ENCODE results near the gene PDYN.

PDYN gene

GRCh38 chr20:1952737-1953530 lies 40.9 kb downstream of the PDYN start:
- Histone ChIP-seq H3K4me1 (ENCODE audit: insufficient read depth, low read length) (no peaks in the 10 kb centered on the region), H3K27ac (ENCODE audit: low read length) (no peak overlapping the region), H3K27me3 (ENCODE audit: insufficient read depth, low read length, poor library complexity) (peaks cover 13% of the 10 kb centered on the region), H3K79me2 (ENCODE audit: insufficient read depth, low read length) (no peaks in the 10 kb centered on the region), H3K4me2 (ENCODE audit: insufficient read depth, low read length) (no peak overlapping the region), H4K20me1 (ENCODE audit: insufficient read depth, low read length) (peaks cover 3% of the 10 kb centered on the region; the same call in 1 of the 2 replicates), H3K9ac (ENCODE audit: low read depth, low read length) (no peak overlapping the region), H3K9me3 (ENCODE audit: insufficient read depth, low read length, severe bottlenecking) (no peaks in the 10 kb centered on the region), H2AFZ (ENCODE audit: low read depth, low read length) (no peak overlapping the region), H3K36me3 (ENCODE audit: insufficient read depth, low read length) (no peaks in the 10 kb centered on the region), H3K4me3 (ENCODE audit: low read depth in 1 of 2, low read length in 2 of 2) (no peak overlapping the region)
- DNase-seq (no peak), ATAC-seq (ENCODE audit: insufficient read depth, low read depth) (no peak)
- TF ChIP-seq CTCF (IDR thresholded peaks at IDR 0.05; ENCODE audit: borderline replicate concordance, extremely low read depth, low read length, poor library complexity, severe bottlenecking) (no peak), EZH2 (IDR thresholded peaks at IDR 0.05; ENCODE audit: borderline replicate concordance, low read depth, low read length, severe bottlenecking) (no peak)

- no peak for ATAC-seq (ENCODE audit: insufficient read depth, low read depth)
- H4K20me1 ChIP-seq (ENCODE audit: insufficient read depth, low read length), result peaks cover 3% of the 10 kb centered on the region; the same call in 1 of the 2 replicates
- no peaks in the 10 kb centered on the region for H3K36me3 ChIP-seq (ENCODE audit: insufficient read depth, low read length)
- no peak overlapping the region for H3K4me2 ChIP-seq (ENCODE audit: insufficient read depth, low read length)
- TF ChIP-seq CTCF (IDR thresholded peaks at IDR 0.05; ENCODE audit: borderline replicate concordance, extremely low read depth, low read length, poor library complexity, severe bottlenecking) (no peak), EZH2 (IDR thresholded peaks at IDR 0.05; ENCODE audit: borderline replicate concordance, low read depth, low read length, severe bottlenecking) (no peak)
- no peak overlapping the region for H3K27ac ChIP-seq (ENCODE audit: low read length)
- no peaks in the 10 kb centered on the region for H3K9me3 ChIP-seq (ENCODE audit: insufficient read depth, low read length, severe bottlenecking)
- no peaks in the 10 kb centered on the region for H3K79me2 ChIP-seq (ENCODE audit: insufficient read depth, low read length)
- no peak overlapping the region for H3K9ac ChIP-seq (ENCODE audit: low read depth, low read length)
- no peak overlapping the region for H2AFZ ChIP-seq (ENCODE audit: low read depth, low read length)
- no peak for DNase-seq
- no peaks in the 10 kb centered on the region for H3K4me1 ChIP-seq (ENCODE audit: insufficient read depth, low read length)
- H3K4me3 ChIP-seq (ENCODE audit: low read depth in 1 of 2, low read length in 2 of 2), result no peak overlapping the region
- H3K27me3 ChIP-seq (ENCODE audit: insufficient read depth, low read length, poor library complexity), result peaks cover 7% of the 10 kb centered on the region
Observed at GRCh38 chr20:1951436-1952115, 42.3 kb downstream of the PDYN start.

- Histone ChIP-seq H3K36me3 (ENCODE audit: insufficient read depth, low read length) (no peaks in the 10 kb centered on the region), H3K4me3 (ENCODE audit: low read depth in 1 of 2, low read length in 2 of 2) (no peak overlapping the region), H2AFZ (ENCODE audit: low read depth, low read length) (no peak overlapping the region), H3K9me3 (ENCODE audit: insufficient read depth, low read length, severe bottlenecking) (no peaks in the 10 kb centered on the region), H4K20me1 (ENCODE audit: insufficient read depth, low read length) (peaks cover 3% of the 10 kb centered on the region; the same call in 1 of the 2 replicates), H3K79me2 (ENCODE audit: insufficient read depth, low read length) (no peaks in the 10 kb centered on the region), H3K4me2 (ENCODE audit: insufficient read depth, low read length) (no peak overlapping the region), H3K27me3 (ENCODE audit: insufficient read depth, low read length, poor library complexity) (peaks cover 7% of the 10 kb centered on the region), H3K27ac (ENCODE audit: low read length) (no peak overlapping the region), H3K9ac (ENCODE audit: low read depth, low read length) (no peak overlapping the region), H3K4me1 (ENCODE audit: insufficient read depth, low read length) (no peaks in the 10 kb centered on the region)
- TF ChIP-seq EZH2 (IDR thresholded peaks at IDR 0.05; ENCODE audit: borderline replicate concordance, low read depth, low read length, severe bottlenecking) (no peak), CTCF (IDR thresholded peaks at IDR 0.05; ENCODE audit: borderline replicate concordance, extremely low read depth, low read length, poor library complexity, severe bottlenecking) (no peak)
- ATAC-seq (ENCODE audit: insufficient read depth, low read depth) (no peak), DNase-seq (no peak)
Observed at GRCh38 chr20:1950836-1951235, 43.0 kb downstream of the PDYN start.
